GM10266 (cell line): ENCODE results near the gene CATSPERD.

ENCODE experiments used
- DNase-seq: peaks from one replicate; pipeline ENCODE4 v3.0.0; 2012; ENCODE audit errors: extremely low spot score
- TF ChIP-seq, protein P1 (sequence below): IDR thresholded peaks from 2 replicates; pipeline ENCODE4 v1.5.1; 2012; ENCODE audit warnings: mild to moderate bottlenecking, low read depth; ENCODE audit not compliant: control insufficient read depth, insufficient read depth; ENCODE audit errors: missing control alignments

The CATSPERD gene

DNA sequence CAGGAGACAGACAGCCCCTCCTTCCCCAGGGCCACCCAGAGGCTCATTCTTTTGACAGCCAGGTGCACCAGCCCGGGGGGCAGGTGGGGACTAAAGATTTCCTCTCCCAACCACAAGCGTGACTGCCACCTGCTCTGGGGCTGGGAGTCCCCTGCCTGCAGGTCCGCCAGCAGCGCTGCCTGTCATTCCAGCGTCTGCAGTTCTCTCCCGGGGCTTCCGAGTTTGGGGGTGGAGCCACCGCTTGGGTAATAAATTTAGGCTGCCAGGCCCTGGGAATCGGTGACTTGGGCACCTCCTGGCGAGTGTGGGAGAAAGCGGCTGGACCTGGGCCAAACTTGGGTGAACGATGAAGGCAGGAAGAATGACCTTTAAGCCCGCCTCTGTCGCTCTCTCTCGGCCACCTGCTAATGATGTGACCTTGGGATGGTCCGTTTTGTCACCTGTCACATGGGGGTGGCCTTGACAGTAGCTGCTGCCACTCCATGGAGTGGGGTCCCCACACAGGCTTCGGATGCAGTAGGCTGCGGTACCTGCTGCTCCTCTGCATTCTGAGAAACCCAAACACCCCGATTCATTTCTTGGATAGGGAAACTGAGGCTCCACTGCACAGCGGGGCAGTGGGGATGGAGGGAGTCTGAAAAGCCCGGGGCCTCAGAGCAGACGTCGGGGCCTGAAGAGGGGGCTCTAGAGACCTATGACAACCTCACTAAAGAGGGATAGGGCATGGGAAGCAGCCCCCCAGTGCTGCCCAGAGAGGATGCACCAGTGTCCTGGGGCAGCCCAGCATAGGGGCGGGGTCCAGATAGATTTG, 106.3 kb downstream of the CATSPERD start:
- TF ChIP-seq, protein P1, sequence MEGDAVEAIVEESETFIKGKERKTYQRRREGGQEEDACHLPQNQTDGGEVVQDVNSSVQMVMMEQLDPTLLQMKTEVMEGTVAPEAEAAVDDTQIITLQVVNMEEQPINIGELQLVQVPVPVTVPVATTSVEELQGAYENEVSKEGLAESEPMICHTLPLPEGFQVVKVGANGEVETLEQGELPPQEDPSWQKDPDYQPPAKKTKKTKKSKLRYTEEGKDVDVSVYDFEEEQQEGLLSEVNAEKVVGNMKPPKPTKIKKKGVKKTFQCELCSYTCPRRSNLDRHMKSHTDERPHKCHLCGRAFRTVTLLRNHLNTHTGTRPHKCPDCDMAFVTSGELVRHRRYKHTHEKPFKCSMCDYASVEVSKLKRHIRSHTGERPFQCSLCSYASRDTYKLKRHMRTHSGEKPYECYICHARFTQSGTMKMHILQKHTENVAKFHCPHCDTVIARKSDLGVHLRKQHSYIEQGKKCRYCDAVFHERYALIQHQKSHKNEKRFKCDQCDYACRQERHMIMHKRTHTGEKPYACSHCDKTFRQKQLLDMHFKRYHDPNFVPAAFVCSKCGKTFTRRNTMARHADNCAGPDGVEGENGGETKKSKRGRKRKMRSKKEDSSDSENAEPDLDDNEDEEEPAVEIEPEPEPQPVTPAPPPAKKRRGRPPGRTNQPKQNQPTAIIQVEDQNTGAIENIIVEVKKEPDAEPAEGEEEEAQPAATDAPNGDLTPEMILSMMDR = no peak
- DNase-seq = peak; percentile 58

DNA sequence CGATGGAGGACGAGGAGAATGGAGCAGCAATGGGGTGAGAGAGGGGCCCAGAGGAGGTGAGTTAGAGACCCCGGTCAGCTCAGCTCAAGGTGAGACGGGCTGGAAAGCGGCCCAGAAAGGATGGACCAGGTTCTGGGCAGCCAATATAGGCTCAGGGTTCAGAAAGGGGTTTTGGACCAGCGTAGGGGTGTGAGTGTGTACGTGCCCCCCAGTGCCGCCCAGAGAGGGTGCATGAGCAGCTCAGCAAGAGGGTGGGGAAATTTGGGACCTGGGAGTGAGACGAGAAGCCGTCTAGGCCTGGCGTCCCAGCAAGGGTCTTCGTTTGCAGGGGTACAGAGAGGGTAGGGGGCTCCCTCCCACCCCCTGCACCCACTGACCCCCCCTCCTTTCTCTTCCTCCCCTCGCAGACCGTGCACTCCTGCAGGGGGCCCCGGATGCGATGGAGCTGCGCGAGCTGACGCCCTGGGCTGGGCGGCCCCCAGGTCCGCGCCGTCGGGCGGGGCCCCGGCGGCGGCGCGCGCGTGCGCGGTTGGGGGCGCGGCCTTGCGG, 107.0 kb downstream of the CATSPERD start:
- DNase-seq = no peak
- TF ChIP-seq, protein P1 = no peak

DNA sequence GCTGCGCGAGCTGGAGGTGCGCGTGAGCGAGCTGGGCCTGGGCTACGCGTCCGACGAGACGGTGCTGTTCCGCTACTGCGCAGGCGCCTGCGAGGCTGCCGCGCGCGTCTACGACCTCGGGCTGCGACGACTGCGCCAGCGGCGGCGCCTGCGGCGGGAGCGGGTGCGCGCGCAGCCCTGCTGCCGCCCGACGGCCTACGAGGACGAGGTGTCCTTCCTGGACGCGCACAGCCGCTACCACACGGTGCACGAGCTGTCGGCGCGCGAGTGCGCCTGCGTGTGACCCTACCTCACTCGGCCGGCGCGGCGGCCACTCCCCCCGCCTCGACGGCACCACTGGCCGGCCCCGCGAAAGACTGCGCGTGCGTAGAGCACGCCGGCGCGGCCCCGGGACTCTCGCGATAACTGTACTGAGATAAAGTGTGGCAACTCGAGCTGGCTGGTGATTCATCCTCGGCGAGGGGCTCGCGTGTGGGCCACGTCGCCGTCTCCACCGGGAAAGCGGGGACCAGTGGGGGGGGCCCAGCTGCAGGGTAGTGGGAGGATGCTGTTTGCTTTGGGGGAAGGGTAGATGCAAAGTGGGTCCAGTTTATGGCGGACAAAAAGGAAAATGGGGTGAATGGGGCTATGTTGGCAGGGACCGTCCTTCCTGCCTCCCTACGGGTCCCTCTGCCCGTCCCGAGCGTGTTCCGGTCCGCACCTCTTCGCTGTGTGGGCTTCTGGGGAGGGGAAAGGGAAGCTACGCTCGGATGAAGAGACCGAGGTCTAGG, 107.6 kb downstream of the CATSPERD start:
- peak; percentile 100 for DNase-seq
- TF ChIP-seq, protein P1 = no peak
